DMS 273 (cell line): ENCODE results near the gene SLC43A1.
"Not testable (repeated sequence)": the region's sequence is repeated elsewhere in the genome, so short reads cannot be mapped to it uniquely, and the experiment has no call there.

Experiments used
- DNase-seq: peaks from one replicate; lab custom pipeline; 2025; ENCODE audit not compliant: unreplicated experiment; lab: John Stamatoyannopoulos, UW

Gene SLC43A1

GRCh38 chr11:57515332-57516060 is at the start of gene SLC43A1:
Gene SLC43A1, minus strand, starts transcription at chr11:57515702. Its CDS starts 1,591 bp downstream, at chr11:57514111.
- peak; percentile 70 for DNase-seq

- DNase-seq = peak; percentile 16
Measured at GRCh38 chr11:57562596-57562995, 47.1 kb upstream of the SLC43A1 start.

GRCh38 chr11:57560146-57560545 is 44.6 kb upstream of the SLC43A1 start:
- DNase-seq = no peak

DNA sequence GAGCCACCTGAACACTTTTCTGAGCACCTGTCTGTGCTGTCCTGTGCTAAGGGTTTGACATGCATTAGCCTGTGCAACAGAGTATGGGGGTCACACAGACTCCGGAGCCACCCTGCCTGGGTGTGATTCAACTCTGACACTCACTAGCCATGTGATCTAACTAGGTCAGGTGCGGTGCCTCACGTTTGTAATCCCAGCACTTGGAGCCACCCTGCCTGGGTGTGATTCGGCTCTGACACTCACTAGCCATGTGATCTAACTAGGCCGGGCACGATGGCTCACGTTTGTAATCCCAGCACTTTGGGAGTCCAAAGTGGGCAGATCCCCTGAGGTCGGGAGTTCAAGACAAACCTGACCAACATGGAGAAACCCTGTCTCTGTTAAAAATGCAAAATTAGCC is 40.5 kb upstream of the SLC43A1 start:
- DNase-seq = no peak

- DNase-seq = no peak
Measured at GRCh38 chr11:57555393-57555792, 39.9 kb upstream of the SLC43A1 start.

DNA sequence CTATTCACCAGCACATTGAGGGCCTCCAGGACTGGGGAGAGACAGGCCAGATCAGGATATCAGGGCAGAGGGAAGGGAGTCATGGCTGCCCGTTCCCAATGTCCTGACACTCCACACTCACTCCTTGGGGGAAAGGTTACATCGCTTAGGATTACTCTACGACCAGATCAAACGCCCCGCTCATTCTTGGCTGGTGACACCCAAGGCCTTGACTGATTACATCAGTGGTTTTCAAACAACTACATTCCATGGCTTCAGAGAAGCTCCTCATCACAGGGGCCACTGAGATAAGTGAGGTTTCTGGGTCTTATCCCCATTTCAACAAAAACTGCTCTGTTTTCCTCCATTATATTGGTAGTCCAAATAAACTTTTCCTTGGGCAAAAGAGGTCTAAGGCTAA is 37.0 kb upstream of the SLC43A1 start:
- DNase-seq = no peak

DNA sequence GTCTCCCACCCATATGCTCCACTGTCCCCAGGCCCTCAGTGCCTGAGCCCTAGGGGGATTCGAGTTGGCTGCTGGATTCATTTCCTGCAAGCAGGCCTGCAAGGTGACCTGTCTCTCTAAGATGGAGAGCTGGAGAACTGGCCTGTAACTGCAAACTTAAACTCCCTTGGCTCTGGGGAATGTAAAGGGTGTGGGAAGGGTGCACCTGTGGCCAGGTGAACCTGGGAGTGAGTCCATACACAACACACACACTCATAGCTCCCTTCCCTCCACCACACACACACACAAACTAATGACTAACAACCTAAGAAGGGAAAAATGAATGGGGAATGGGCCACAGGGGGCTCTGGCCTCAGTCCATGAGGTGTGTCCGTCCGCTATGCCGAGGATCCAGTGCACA is 36.4 kb upstream of the SLC43A1 start:
- no peak for DNase-seq

- no peak for DNase-seq
Measured at GRCh38 chr11:57549983-57550382, 34.5 kb upstream of the SLC43A1 start.

DNA sequence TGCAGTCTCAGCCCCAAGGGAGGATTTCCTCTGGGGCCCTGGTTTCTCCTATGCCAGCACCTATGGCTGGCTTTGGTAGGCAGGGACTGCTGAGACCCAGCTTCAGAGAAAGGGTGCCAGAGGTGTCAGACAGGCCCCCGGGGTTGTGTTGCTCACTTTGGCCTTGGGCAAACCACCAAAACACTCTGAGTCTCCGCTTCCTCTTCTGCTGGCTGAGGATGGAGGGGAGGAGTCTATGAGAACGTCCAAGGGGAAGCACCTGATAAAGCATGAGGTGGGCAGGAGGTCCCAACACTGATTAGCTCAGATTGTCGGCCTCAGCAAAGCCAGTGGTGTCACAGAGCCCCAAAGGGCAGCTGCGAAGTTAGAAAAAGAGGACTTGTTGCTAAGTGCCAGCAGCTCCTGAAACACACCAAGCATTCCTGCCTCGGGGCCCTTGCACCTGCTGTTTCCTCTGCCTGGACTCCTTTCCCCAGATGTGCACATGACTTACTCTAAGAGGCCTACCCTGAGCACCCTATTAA is 32.4 kb upstream of the SLC43A1 start:
- DNase-seq = no peak

GRCh38 chr11:57546869-57547475 is 31.5 kb upstream of the SLC43A1 start:
- DNase-seq = peak; percentile 24

- DNase-seq = no peak
Measured at GRCh38 chr11:57546451-57546850, 30.9 kb upstream of the SLC43A1 start.

DNA sequence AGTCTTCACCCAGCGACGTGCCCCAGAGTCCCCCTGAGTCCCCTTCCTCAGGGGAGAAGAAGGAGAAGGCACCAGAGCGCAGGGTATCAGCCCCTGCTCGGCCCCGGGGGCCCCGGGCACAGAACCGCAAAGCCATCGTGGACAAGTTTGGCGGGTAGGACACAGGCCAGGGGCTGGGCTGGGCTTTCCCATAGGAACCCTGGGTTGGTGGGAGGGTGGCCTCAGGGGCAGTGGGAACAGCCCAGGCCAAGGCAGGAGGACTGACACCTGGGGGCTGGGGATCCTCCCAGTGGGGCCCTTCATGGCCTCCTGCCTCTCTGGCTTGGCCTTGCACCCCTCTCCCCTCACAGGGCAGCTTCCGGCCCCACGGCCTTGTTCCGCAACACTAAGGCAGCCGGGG is 30.4 kb upstream of the SLC43A1 start:
- no peak for DNase-seq

DNA sequence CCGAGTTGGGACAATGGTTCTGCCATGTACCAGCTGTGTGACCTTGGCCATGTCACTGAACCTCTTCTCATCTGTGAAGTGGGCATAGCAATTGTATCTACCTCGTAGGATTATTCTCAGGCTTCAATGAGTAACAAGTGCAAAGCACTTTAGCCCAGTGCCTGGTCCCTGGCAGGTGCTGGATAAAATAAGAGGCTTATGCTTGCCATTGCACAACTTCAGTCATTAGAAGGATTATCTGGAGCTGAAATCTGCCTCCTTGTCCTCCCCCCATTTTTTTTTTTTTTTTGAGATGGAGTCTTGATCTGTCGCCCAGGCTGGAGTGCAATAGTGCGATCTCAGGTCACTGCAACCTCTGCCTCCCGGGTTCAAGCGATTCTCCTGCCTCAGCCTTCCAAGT is 29.1 kb upstream of the SLC43A1 start:
- no peak for DNase-seq

- no peak for DNase-seq
Measured at GRCh38 chr11:57543593-57543992, 28.1 kb upstream of the SLC43A1 start.

- DNase-seq = no peak
Measured at GRCh38 chr11:57542582-57542981, 27.1 kb upstream of the SLC43A1 start.

- no peak for DNase-seq
Measured at GRCh38 chr11:57541169-57541568, 25.7 kb upstream of the SLC43A1 start.

DNA sequence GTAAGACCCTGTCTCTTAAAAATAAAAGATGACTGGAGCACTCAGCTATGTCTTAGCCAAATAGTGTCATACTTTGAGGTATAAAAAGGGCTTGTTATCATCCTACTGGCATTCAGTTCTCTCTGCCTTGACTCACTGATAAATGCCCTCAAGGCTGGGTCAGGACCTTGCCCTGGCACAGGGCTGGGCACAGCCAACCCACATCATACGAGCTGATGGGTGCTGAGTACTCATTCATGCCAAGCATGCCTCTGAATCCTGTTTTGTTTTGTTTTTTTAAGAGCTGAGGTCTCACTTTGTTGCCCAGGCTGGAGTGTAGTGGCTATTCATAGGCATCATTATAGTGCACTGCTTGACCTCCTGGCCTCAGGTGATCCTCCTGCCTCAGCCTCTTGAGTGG is 23.8 kb upstream of the SLC43A1 start:
- DNase-seq = no peak

GRCh38 chr11:57536947-57537619 is 21.6 kb upstream of the SLC43A1 start, which contains the start of gene SMTNL1:
Gene SMTNL1, plus strand, starts transcription at chr11:57537595. Its CDS starts 5,048 bp downstream, at chr11:57542643.
- no peak for DNase-seq

GRCh38 chr11:57534449-57534848 is 18.9 kb upstream of the SLC43A1 start:
- not testable (repeated sequence) for DNase-seq

- DNase-seq = peak; percentile 98
Measured at GRCh38 chr11:57530596-57531507, 15.3 kb upstream of the SLC43A1 start, which contains the start of gene TIMM10. Gene TIMM10, minus strand, starts transcription at chr11:57530754. Its CDS starts 565 bp downstream, at chr11:57530189.

- DNase-seq = peak; percentile 37
Measured at GRCh38 chr11:57530215-57530595, 14.7 kb upstream of the SLC43A1 start.
